Measurements from ENCODE around the gene MMP28.

- TF ChIP-seq POLR2AphosphoS5 (IDR thresholded peaks at IDR 0.05) (no peak), CTCF (IDR thresholded peaks at IDR 0.05 in 8 of 11, conservative IDR thresholded peaks at IDR 0.05 in 3 of 11) (no peak)
Observed at GRCh38 chr17:35790841-35791240, 4.6 kb downstream of the MMP28 start.
